Camera-type eye (tissue), 1 donor: ENCODE measurements around the gene PRPS2. TPM values are rescaled to one million over a fixed set of nuclear protein-coding genes. Genes with fewer than 3 reads are reported as not detected.

Experiments used
- total RNA-seq: library from RNA; depleted of rRNA; stranded (reverse); fragments of >200 nt; gene quantifications from one replicate; pipeline ENCODE4 v1.2.3, GENCODE V29; 2014

Gene PRPS2
- total RNA-seq, result 13.4 TPM

GRCh38 chrX:12791257-12792228 lies at the start of gene PRPS2:
Gene PRPS2, plus strand, starts transcription at chrX:12791412. Its CDS starts 86 bp downstream, at chrX:12791498.

GRCh38 chrX:12866451-12867377 lies 75.5 kb downstream of the PRPS2 start, which contains the start of gene TLR7:
Gene TLR7, plus strand, starts transcription at chrX:12867072. Its CDS starts 507 bp downstream, at chrX:12867579.

Other genes starting within 250 kb of the PRPS2 start
- 1.1 TPM for gene TLR7, start 75.7 kb downstream of the PRPS2 start, total RNA-seq
- 0.49 TPM for gene TLR8, start 115.2 kb downstream of the PRPS2 start, total RNA-seq
- 1,302 TPM for gene TMSB4X, start 183.7 kb downstream of the PRPS2 start, total RNA-seq